Cardiac fibroblast (primary cell): ENCODE data around the gene ACTL8.

Source experiments
- DNase-seq, 2 donors: peaks; one replicate each; pipeline versions ENCODE4 v3.0.0 to v3.0.0-alpha.2; 2010; ENCODE audit warnings: low read depth in 2 of 2
- H3K4me3 ChIP-seq, 2 donors: replicated peaks in 1 of 2; 1 replicate in 1 of 2; 2 replicates in 1 of 2; pipeline ENCODE4 v1.5.1; 2011; ENCODE audit warnings: low read depth in 2 of 2, low read length in 2 of 2, mild to moderate bottlenecking in 2 of 2, moderate library complexity in 1 of 2
- CTCF ChIP-seq: IDR thresholded peaks from one replicate; pipeline ENCODE4 v1.5.1; 2011; ENCODE audit warnings: low read depth, mild to moderate bottlenecking, low read length, inconsistent platforms

ACTL8 gene

GRCh38 chr1:17733661-17734060, 21.5 kb upstream of the ACTL8 start:
- no peak for TF ChIP-seq CTCF
- DNase-seq = no peak
- no peak overlapping the region for H3K4me3 ChIP-seq

GRCh38 chr1:17734609-17735008, 20.5 kb upstream of the ACTL8 start:
- no peak for DNase-seq
- H3K4me3 ChIP-seq = no peak overlapping the region
- TF ChIP-seq CTCF = no peak

GRCh38 chr1:17735348-17735747, 19.8 kb upstream of the ACTL8 start:
- TF ChIP-seq CTCF = no peak
- DNase-seq = no peak
- H3K4me3 ChIP-seq = no peak overlapping the region

GRCh38 chr1:17735793-17736192, 19.3 kb upstream of the ACTL8 start:
- DNase-seq = no peak

GRCh38 chr1:17736625-17737024, 18.5 kb upstream of the ACTL8 start:
- no peak for DNase-seq
- no peak overlapping the region for H3K4me3 ChIP-seq
- TF ChIP-seq CTCF = no peak

More at GRCh38 chr1:17735793-17736192, 19.3 kb upstream of the ACTL8 start:
- TF ChIP-seq CTCF = no peak
- no peak overlapping the region for H3K4me3 ChIP-seq

- no peak for TF ChIP-seq CTCF
- no peak for DNase-seq
- H3K4me3 ChIP-seq = no peak overlapping the region
Observed at GRCh38 chr1:17739050-17739449, 16.1 kb upstream of the ACTL8 start.

GRCh38 chr1:17741052-17741451, 14.1 kb upstream of the ACTL8 start:
- TF ChIP-seq CTCF = no peak
- no peak for DNase-seq
- H3K4me3 ChIP-seq = no peak overlapping the region
